COLO668 (cell line): Measurements from ENCODE around the gene KCND3.

Experiments
- DNase-seq: peaks from one replicate; lab custom pipeline; 2025; ENCODE audit not compliant: unreplicated experiment; lab: John Stamatoyannopoulos, UW

Gene KCND3

GRCh38 chr1:111921948-111922347 is 67.5 kb downstream of the KCND3 start:
- no peak for DNase-seq

- DNase-seq: peak; percentile 64
These were observed 69.0 kb downstream of the KCND3 start for GRCh38 chr1:111920221-111921024.

GRCh38 chr1:111911776-111912515 is 77.5 kb downstream of the KCND3 start:
- no peak for DNase-seq

GRCh38 chr1:111911061-111911460 is 78.4 kb downstream of the KCND3 start:
- no peak for DNase-seq

DNA sequence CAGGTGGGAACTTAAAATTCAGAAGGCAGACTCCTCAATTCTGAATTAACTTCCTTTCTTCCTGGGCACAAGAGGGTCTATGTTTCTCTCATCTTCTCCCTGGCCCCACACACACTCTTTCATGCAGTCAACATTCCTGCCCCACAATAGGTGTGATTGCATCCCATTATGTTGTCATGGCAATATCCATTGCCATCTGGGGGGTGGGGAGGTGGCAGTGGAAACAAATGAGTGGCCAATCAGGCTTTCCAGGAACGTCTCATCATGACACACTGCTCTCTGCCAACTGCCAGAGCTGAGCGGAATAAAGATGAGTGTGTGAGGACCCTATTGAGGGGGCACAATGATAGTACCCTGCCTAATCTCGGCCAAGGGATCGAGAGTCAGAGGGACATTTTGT is 80.4 kb downstream of the KCND3 start:
- DNase-seq: no peak

- no peak for DNase-seq
These were observed 81.4 kb downstream of the KCND3 start for GRCh38 chr1:111908011-111908621.

GRCh38 chr1:111907321-111907720 is 82.1 kb downstream of the KCND3 start:
- DNase-seq: no peak

DNA sequence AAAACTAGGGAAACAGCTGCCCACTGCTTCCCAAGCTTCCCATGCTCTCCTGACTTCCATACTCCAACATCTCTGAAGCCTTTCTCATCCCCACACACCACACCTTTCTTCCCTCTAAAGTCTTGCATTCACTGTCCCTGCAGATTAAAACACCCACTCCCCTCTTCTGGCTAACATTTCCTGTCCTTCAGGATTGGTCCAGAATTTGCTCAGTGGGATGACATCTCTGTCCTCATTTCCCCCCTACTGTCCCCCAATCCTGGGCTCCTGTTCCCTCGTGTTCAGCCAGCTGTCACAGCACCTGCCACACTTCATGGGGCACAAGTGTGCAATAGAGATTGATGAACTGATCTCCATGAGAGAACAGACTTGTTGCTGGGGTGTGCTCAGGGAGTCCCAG is 82.7 kb downstream of the KCND3 start:
- no peak for DNase-seq

GRCh38 chr1:111906111-111906510 is 83.4 kb downstream of the KCND3 start:
- DNase-seq: no peak

- no peak for DNase-seq
These were observed 84.8 kb downstream of the KCND3 start for GRCh38 chr1:111904478-111905218.

DNA sequence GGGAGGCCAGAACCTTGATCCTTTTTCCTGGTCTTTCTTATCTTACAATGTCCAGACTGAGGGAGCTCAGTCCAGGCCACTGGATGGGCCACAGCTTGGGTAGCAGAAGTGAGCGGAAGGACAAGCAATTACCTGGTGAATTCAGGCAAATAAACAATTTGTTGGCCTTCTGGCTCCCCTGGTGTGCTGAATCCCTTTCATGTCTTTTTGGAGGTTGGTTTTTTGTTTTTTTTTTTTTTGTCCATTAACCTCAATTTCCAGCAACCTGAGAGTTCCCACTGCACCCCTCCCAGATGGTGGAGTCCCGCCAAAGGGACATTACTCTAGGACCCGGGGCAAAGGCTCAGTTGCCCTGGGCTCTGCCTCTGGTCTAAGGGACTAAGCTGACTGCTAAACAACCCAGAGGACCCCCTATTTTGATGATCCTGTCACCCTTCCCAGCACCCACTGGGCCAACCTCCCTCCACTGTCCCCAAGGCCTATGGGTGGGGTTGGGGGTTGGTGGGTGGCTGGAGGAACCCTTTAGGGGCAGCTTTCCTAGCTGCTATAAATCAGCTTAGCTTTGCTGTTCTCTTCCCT is 85.5 kb downstream of the KCND3 start:
- no peak for DNase-seq

DNA sequence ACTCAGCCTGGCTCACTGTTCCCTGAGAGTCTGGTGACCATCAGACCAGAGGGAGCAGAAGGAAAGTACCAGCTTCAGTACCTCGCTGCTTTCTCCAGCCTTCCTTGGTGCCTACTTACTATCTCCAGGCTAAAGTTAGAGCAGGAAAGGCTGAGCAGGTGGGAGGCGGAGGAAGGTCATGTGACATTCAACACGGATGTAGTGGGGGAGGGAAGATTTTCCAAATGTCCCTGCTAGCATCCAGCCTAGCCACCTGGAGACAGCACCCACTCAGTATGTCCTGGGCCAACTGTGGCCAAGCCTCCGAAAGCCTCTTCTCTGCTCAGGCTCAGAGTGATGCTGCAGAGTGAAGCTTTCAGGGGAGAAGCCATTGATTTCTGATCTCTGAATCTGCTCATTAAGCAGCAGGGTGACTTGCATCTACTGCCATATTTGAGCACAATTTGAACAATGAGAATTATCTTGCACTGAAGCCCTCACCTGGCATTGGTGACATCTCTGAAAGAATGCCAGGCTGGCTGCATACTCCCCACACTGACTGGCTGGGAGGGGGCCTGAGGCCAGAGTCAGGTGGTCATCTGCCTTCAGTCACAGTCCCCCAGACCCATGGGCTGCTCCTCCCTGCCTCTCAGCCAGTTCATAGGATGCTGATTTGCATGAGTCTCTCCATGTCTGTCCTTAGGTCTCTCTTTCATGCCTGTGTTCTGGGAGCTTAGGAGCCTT is 86.2 kb downstream of the KCND3 start:
- DNase-seq: no peak

DNA sequence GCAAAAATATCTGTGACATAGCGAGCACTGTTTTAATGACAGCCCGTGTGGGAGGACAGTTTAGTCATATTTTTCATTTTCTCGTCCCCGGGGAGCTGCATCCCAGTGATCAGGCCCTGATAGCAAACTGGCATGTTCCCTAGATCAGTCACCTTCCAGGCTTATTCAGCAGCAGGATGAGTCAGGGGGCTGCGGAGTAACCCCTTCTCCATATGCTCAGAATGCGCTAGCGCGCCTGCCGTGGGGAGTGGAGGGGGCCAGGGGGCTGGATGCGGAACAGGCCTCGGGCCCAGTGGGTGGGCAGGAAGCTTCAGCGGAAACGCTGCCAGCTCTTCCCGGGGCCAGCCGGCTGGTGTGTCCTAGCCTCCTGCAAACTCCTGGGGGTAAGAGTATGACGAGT is 94.0 kb downstream of the KCND3 start:
- DNase-seq: no peak

DNA sequence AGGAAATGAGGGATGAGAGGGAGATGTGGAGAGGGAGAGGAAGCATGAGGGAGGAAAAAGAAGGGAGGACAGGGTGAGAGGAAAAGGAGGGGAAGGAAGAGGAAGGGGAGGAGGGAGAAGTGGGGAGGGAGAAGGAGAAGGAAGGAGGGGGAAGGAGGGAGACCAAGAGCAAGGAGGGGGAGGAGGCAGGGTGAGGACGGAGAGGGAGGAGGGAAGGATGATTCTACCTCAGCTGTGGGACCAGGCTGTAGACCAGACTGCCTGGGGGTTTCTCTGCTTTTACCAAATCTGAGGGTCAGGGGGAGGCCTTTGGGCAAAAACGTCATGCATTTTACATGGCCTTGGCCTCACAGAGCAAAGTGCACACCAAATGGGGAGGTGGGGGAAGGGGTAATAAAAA is 94.5 kb downstream of the KCND3 start:
- no peak for DNase-seq

DNA sequence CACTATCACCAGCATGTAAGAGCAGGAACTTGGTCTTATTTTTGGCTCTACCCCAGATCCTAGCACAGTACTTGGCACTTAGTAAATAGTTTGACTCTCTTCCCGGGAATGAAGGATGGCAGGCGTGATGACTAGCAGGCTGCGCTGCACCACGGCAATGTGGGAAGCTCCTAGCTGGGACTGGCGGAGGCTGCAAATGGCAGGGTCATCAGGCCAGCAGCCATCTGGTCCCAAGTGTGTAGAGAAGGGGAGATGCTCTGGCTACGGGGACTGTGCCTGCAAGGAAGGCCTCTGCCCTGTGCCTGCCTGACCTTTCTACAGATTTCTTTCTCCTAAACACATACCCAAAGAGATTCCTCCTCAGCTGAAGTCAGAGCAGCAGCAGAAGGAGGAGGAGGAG is 95.0 kb downstream of the KCND3 start:
- no peak for DNase-seq

- DNase-seq: no peak
These were observed 97.9 kb downstream of the KCND3 start for GRCh38 chr1:111891566-111891965.

DNA sequence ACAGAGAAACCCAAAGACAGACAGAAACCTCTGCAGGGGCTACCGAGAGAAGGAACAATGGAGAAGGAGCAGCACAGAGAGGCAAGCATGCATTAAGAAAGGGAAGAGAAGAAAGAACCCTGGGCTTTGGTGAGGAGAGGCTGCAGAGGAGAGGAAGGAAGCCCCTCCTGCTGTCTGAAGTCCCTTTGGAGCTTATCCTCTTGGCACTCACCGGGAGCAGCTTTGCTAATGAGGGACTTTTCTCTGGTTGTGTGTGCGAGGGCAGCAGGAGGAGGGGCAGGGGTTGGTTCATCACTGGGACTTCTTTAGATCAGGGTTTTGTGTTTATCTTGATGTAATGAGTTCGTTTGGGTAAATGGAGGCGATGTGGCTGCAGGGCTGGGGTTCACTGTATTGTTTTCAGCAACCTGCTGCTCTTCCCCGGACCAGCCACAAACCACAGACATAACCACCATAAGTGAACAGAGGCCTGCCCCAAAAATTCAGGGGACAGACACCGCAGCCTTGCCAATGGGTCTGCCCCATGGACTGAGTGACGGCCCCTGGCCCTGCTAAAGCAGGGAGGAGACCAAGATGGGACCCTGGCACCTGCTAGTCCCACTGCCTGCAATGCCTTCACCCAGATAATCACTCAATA is 100.6 kb downstream of the KCND3 start:
- no peak for DNase-seq

GRCh38 chr1:111887875-111888274 is 101.6 kb downstream of the KCND3 start:
- no peak for DNase-seq

GRCh38 chr1:111887385-111887784 is 102.1 kb downstream of the KCND3 start:
- DNase-seq: peak; percentile 15

GRCh38 chr1:111886741-111887140 is 102.7 kb downstream of the KCND3 start:
- no peak for DNase-seq
